K562 (cell line): Measurements from ENCODE around the gene SHISA7. TPM values are rescaled to one million over a fixed set of nuclear protein-coding genes. Genes with fewer than 3 reads are reported as not detected.

ENCODE experiments used
- ATAC-seq: fragments of 200-7000 bp; cut with Tn5 transposase; 3 replicates; pipeline ENCODE4 v1.9.1; 2020; ENCODE audit warnings: moderate library complexity
- BruUV-seq: library from RNA; stranded (reverse); fragments of 400-500 nt; replicated peaks from 2 replicates; lab custom pipeline; 2021; lab: Mats Ljungman, UMichigan
- CTCF ChIA-PET: fragments of 300-600 bp; formaldehyde crosslinking; extraction: SDS; loops from one replicate; lab custom pipeline; 2021; ENCODE audit warnings: low intra/inter-chr PET ratio; lab: Yijun Ruan, JAX
- POLR2A ChIA-PET: fragments of 300-600, 350-650 bp; sonication (Branson Sonifier 250); formaldehyde crosslinking; extraction: SDS; loops from one replicate; lab custom pipeline; 2021; ENCODE audit warnings: antibody characterized with exemption, inconsistent platforms; lab: Yijun Ruan, JAX
- DNase-seq, 4 experiments: peaks; one replicate each; pipeline versions ENCODE4 v3.0.0 to v3.0.0-alpha.2; 2011 to 2018; ENCODE audit warnings: low spot score in 3 of 4, mixed read lengths in 3 of 4; ENCODE audit errors: extremely low read depth in 1 of 4
- FAIRE-seq: peaks from 2 replicates; lab custom pipeline; 2011; peaks lifted over from hg19 to GRCh38; lab: Jason Lieb, UNC
- H2AFZ ChIP-seq: 2 replicates; pipeline ENCODE4 v1.6.0; 2011; ENCODE audit warnings: low read depth, low read length, control low read depth, inconsistent platforms
- H3K27ac ChIP-seq: fragments of 200-600 bp; 3 replicates; pipeline ENCODE4 v1.8.0; 2011; ENCODE audit warnings: low read depth, mild to moderate bottlenecking, control low read depth, inconsistent platforms, low read length, moderate library complexity, mixed read lengths; ENCODE audit errors: extremely low read depth
- H3K27me3 ChIP-seq, 2 experiments: fragments of 300-600 bp in 1 of 2; 2 replicates in 1 of 2; 3 replicates in 1 of 2; pipeline versions ENCODE4 v1.6.0 to v1.8.0; 2011; ENCODE audit warnings: inconsistent platforms in 2 of 2, low read length in 2 of 2, mild to moderate bottlenecking in 1 of 2, mixed read lengths in 1 of 2, moderate library complexity in 1 of 2; ENCODE audit not compliant: control insufficient read depth in 2 of 2, insufficient read depth in 2 of 2
- H3K36me3 ChIP-seq: fragments of 300-600 bp; 3 replicates; pipeline ENCODE4 v1.8.0; 2011; ENCODE audit warnings: mild to moderate bottlenecking, low read length, inconsistent platforms; ENCODE audit not compliant: control insufficient read depth, insufficient read depth
- H3K4me1 ChIP-seq, 2 experiments: fragments of 200-600 bp in 1 of 2; replicated peaks in 1 of 2; 2 replicates in 1 of 2; 3 replicates in 1 of 2; pipeline versions ENCODE4 v1.5.1 to v1.8.0; 2011; ENCODE audit warnings: inconsistent platforms in 2 of 2, low read length in 2 of 2, mild to moderate bottlenecking in 1 of 2, mixed read lengths in 1 of 2, moderate library complexity in 1 of 2; ENCODE audit not compliant: control insufficient read depth in 2 of 2, insufficient read depth in 2 of 2
- H3K4me2 ChIP-seq: 2 replicates; pipeline ENCODE4 v1.6.1; 2011; ENCODE audit warnings: low read length, control low read depth, inconsistent platforms, mixed read lengths; ENCODE audit not compliant: insufficient read depth
- H3K4me3 ChIP-seq: fragments of 200-600 bp; sonication (generic), shearing (Covaris generic); 2 replicates; pipeline ENCODE4 v1.5.1; 2016; ENCODE audit warnings: control low read depth, inconsistent platforms
- H3K79me2 ChIP-seq: fragments of 200-600 bp; 3 replicates; pipeline ENCODE4 v1.8.0; 2011; ENCODE audit warnings: low read length, inconsistent platforms; ENCODE audit not compliant: control insufficient read depth, insufficient read depth
- H3K9ac ChIP-seq, 2 experiments: 2 replicates each; pipeline versions ENCODE4 v1.6.0 to v1.6.1; 2011; ENCODE audit warnings: low read depth in 2 of 2, low read length in 2 of 2, control low read depth in 1 of 2, inconsistent platforms in 1 of 2, mild to moderate bottlenecking in 1 of 2, mixed read lengths in 1 of 2; ENCODE audit not compliant: insufficient read depth in 1 of 2
- H3K9me1 ChIP-seq: one replicate; pipeline ENCODE4 v1.6.0; 2011; ENCODE audit warnings: inconsistent platforms, mild to moderate bottlenecking, low read length, moderate library complexity; ENCODE audit not compliant: control insufficient read depth, insufficient read depth
- H3K9me3 ChIP-seq: replicated peaks from 2 replicates; pipeline ENCODE4 v1.5.1; 2011; ENCODE audit warnings: low read depth, low read length, inconsistent platforms; ENCODE audit not compliant: control insufficient read depth, insufficient read depth
- H4K20me1 ChIP-seq: replicated peaks from 2 replicates; pipeline ENCODE4 v1.6.1; 2011; ENCODE audit warnings: low read length, inconsistent platforms, mixed read lengths; ENCODE audit not compliant: control insufficient read depth, insufficient read depth
- JUND ChIP-seq, 2 experiments: IDR thresholded peaks; 2 replicates in 1 of 2; 3 replicates in 1 of 2; pipeline ENCODE4 v1.6.1; 2011; ENCODE audit warnings: borderline replicate concordance in 2 of 2, low read depth in 2 of 2, low read length in 2 of 2, improper control_type of control experiment in 1 of 2, missing biosample characterization in 1 of 2, missing genetic modification characterization in 1 of 2, missing genetic modification reagents in 1 of 2
- NR1H2 ChIP-seq: sonication (generic); formaldehyde crosslinking; IDR thresholded peaks from 2 replicates; pipeline ENCODE4 v1.4.0; 2020; ENCODE audit warnings: mild to moderate bottlenecking, missing genetic modification reagents
- NR4A1 ChIP-seq, 2 experiments: fragments of 250-450 bp in 1 of 2; fragments of 450-650 bp in 1 of 2; sonication (Bioruptor Pico) in 1 of 2; IDR thresholded peaks; 2 replicates each; pipeline versions ENCODE4 v1.4.0 to v1.6.1; 2016 to 2020; ENCODE audit warnings: mild to moderate bottlenecking in 2 of 2, missing compliant biosample characterization in 1 of 2, missing genetic modification characterization in 1 of 2, moderate library complexity in 1 of 2
- OTX1 ChIP-seq: fragments of 450-650 bp; formaldehyde crosslinking; IDR thresholded peaks from 2 replicates; pipeline ENCODE4 v1.4.0; 2022; ENCODE audit warnings: mild to moderate bottlenecking
- POLR2B ChIP-seq: fragments of 450-650 bp; IDR thresholded peaks from 2 replicates; pipeline ENCODE4 v1.6.1; 2018; ENCODE audit warnings: low read depth; ENCODE audit not compliant: partially characterized antibody
- RBM34 ChIP-seq: fragments of 200-400 bp; formaldehyde crosslinking; IDR thresholded peaks from 2 replicates; pipeline ENCODE4 v1.6.1; 2018; ENCODE audit warnings: low read length, borderline replicate concordance; ENCODE audit not compliant: insufficient read depth
- RBM39 ChIP-seq: fragments of 200-400 bp; formaldehyde crosslinking; optimal IDR thresholded peaks from 2 replicates; pipeline ENCODE3; 2018; ENCODE audit warnings: low read depth, low read length
- SAFB2 ChIP-seq: fragments of 200-400 bp; formaldehyde crosslinking; IDR thresholded peaks from 2 replicates; pipeline ENCODE4 v1.6.1; 2018; ENCODE audit warnings: borderline replicate concordance, low read length, low read depth, moderate library complexity; ENCODE audit not compliant: severe bottlenecking
- SMARCA5 ChIP-seq: fragments of 450-650 bp; IDR thresholded peaks from 2 replicates; pipeline ENCODE4 v1.6.1; 2016
- ZNF75A ChIP-seq: fragments of 450-650 bp; formaldehyde crosslinking; IDR thresholded peaks from 2 replicates; pipeline ENCODE4 v1.4.0; 2020; ENCODE audit warnings: mild to moderate bottlenecking
- WGBS: fragments of 100-300 bp; shearing (Covaris generic); methylation state at CpG from one replicate; pipeline ENCODE4 v1.1.6; 2016; ENCODE audit warnings: low coverage, mixed read lengths; ENCODE audit not compliant: insufficient coverage; ENCODE audit errors: missing lambda C conversion rate; 5-methylcytosine and 5-hydroxymethylcytosine counted together
- in situ Hi-C: fragments of 300-500 bp; cut with MboI; formaldehyde crosslinking; loops from 4 replicates; pipeline ENCODE4 v1.15.0; 2018; ENCODE audit warnings: inconsistent platforms, mixed read lengths
- intact Hi-C: fragments of 100-400 bp; cut with micrococcal nuclease; formaldehyde crosslinking; loops from 2 replicates; pipeline ENCODE4 v1.14.2; 2022
- polyA plus RNA-seq, 8 experiments: library from polyadenylated mRNA; depleted of rRNA in 4 of 8; stranded (reverse) in 5 of 8; unstranded in 3 of 8; fragments of >200 nt; fragmentation: Nextera tagmentation in 2 of 8; fragmentation: Illumina TruSeq in 1 of 8; extraction: Ambion mirVana in 2 of 8; extraction: Trizol in 1 of 8; gene quantifications; 2 replicates each; pipeline versions ENCODE4 v1.2.1 to v1.2.3, GENCODE V29; 2011 to 2014; ENCODE audit warnings: inconsistent platforms in 1 of 8, missing spikeins in 1 of 8
- total RNA-seq, 7 experiments: library from RNA; depleted of rRNA in 6 of 7; stranded (reverse); fragments of >200 nt in 6 of 7; fragmentation: Illumina TruSeq in 2 of 7; extraction: Trizol in 2 of 7; gene quantifications; 2 replicates each; pipeline versions ENCODE4 v1.2.1 to v1.2.3, GENCODE V29; 2011 to 2021; ENCODE audit warnings: low replicate concordance in 1 of 7
- TF ChIP-seq, protein P1 (sequence below): fragments of 450-650 bp; IDR thresholded peaks from 2 replicates; pipeline ENCODE4 v1.6.1; 2017; ENCODE audit warnings: antibody characterized with exemption, mild to moderate bottlenecking
- TF ChIP-seq, protein P2 (sequence below): fragments of 450-650 bp; IDR thresholded peaks from 2 replicates; pipeline ENCODE4 v1.6.1; 2018; ENCODE audit not compliant: partially characterized antibody
- TF ChIP-seq, protein P3 (sequence below): sonication (generic); formaldehyde crosslinking; IDR thresholded peaks from 2 replicates; pipeline ENCODE4 v1.8.0; 2022; ENCODE audit warnings: mild to moderate bottlenecking, low read depth, missing genetic modification reagents

SHISA7 gene
- total and polyA plus RNA-seq, 9 of the 15 experiments (the other 6 are each of a cell fraction or from before 2014, with no cell fraction given), result 0.01 to 0.40 (median 0.07) TPM

DNA sequence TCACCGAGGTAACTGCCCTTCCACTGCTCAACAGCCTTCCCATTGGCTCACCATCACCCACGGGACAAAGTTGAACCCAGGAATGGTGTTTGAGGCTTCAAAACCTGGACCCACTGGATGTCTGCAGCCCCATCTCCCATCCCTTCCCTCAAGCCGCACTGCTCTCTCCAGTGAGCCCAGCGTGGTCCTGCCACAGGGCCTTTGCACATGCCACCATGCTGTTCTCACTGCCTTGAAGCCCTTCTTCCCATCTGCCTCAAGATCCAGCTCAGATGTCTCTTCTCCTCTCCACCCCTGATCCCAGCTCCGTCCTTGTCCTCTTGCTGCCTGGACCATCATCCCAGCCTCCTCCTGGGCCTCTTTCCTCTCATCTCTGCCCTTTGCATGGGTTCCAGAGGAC is 4.0 kb downstream of the SHISA7 start:
- FAIRE-seq (no peak), DNase-seq (no peak), ATAC-seq (no peak)
- Histone ChIP-seq H3K36me3 (no peaks in the 10 kb centered on the region), H3K4me2 (no peak overlapping the region), H3K27me3 (peaks cover 4 to 15% of the 10 kb centered on the region in 2 experiments; a peak in 4 of 5 replicates), H3K9me1 (no peaks in the 10 kb centered on the region), H3K4me1 (peaks cover 17 to 48% of the 10 kb centered on the region in 2 experiments), H3K27ac (no peak overlapping the region), H3K4me3 (no peak overlapping the region), H2AFZ (no peak overlapping the region), H3K9me3 (no peaks in the 10 kb centered on the region), H3K79me2 (no peaks in the 10 kb centered on the region), H3K9ac (peak overlapping the region in 1 of 2 experiments; percentile 17; a peak in 1 of 4 replicates), H4K20me1 (peaks cover 14% of the 10 kb centered on the region)
- POLR2A ChIA-PET, result no interaction called here
- CTCF ChIA-PET, result no interaction called here
- no TSS peak for BruUV-seq
- in situ Hi-C loops (loop anchor here (25.0 kb wide), 1 partner anchor 777 kb away; the partner anchor contains the start of gene LILRB4), intact Hi-C loops (no loop called here)
- 4% methylated on average over 5 of the region's 5 CpGs for WGBS
- TF ChIP-seq, protein P1, sequence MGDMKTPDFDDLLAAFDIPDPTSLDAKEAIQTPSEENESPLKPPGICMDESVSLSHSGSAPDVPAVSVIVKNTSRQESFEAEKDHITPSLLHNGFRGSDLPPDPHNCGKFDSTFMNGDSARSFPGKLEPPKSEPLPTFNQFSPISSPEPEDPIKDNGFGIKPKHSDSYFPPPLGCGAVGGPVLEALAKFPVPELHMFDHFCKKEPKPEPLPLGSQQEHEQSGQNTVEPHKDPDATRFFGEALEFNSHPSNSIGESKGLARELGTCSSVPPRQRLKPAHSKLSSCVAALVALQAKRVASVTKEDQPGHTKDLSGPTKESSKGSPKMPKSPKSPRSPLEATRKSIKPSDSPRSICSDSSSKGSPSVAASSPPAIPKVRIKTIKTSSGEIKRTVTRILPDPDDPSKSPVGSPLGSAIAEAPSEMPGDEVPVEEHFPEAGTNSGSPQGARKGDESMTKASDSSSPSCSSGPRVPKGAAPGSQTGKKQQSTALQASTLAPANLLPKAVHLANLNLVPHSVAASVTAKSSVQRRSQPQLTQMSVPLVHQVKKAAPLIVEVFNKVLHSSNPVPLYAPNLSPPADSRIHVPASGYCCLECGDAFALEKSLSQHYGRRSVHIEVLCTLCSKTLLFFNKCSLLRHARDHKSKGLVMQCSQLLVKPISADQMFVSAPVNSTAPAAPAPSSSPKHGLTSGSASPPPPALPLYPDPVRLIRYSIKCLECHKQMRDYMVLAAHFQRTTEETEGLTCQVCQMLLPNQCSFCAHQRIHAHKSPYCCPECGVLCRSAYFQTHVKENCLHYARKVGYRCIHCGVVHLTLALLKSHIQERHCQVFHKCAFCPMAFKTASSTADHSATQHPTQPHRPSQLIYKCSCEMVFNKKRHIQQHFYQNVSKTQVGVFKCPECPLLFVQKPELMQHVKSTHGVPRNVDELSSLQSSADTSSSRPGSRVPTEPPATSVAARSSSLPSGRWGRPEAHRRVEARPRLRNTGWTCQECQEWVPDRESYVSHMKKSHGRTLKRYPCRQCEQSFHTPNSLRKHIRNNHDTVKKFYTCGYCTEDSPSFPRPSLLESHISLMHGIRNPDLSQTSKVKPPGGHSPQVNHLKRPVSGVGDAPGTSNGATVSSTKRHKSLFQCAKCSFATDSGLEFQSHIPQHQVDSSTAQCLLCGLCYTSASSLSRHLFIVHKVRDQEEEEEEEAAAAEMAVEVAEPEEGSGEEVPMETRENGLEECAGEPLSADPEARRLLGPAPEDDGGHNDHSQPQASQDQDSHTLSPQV, result no peak
- TF ChIP-seq OTX1 (CRISPR knock-in tag) (no peak), NR4A1 (CRISPR knock-in tag; IDR thresholded peaks at IDR 0.05) (no peak), NR4A1 (tag; IDR thresholded peaks at IDR 0.05) (no peak), RBM34 (no peak), NR1H2 (no peak), SMARCA5 (peak; percentile 73; the same call in 1 of the 2 replicates), JUND (IDR thresholded peaks at IDR 0.05; ENCODE audit: borderline replicate concordance, low read depth, low read length) (no peak), JUND (tag; IDR thresholded peaks at IDR 0.05; ENCODE audit: borderline replicate concordance, low read depth, low read length) (no peak), ZNF75A (CRISPR knock-in tag) (no peak), RBM39 (no peak), POLR2B (no peak), SAFB2 (no peak)
- TF ChIP-seq, protein P2, sequence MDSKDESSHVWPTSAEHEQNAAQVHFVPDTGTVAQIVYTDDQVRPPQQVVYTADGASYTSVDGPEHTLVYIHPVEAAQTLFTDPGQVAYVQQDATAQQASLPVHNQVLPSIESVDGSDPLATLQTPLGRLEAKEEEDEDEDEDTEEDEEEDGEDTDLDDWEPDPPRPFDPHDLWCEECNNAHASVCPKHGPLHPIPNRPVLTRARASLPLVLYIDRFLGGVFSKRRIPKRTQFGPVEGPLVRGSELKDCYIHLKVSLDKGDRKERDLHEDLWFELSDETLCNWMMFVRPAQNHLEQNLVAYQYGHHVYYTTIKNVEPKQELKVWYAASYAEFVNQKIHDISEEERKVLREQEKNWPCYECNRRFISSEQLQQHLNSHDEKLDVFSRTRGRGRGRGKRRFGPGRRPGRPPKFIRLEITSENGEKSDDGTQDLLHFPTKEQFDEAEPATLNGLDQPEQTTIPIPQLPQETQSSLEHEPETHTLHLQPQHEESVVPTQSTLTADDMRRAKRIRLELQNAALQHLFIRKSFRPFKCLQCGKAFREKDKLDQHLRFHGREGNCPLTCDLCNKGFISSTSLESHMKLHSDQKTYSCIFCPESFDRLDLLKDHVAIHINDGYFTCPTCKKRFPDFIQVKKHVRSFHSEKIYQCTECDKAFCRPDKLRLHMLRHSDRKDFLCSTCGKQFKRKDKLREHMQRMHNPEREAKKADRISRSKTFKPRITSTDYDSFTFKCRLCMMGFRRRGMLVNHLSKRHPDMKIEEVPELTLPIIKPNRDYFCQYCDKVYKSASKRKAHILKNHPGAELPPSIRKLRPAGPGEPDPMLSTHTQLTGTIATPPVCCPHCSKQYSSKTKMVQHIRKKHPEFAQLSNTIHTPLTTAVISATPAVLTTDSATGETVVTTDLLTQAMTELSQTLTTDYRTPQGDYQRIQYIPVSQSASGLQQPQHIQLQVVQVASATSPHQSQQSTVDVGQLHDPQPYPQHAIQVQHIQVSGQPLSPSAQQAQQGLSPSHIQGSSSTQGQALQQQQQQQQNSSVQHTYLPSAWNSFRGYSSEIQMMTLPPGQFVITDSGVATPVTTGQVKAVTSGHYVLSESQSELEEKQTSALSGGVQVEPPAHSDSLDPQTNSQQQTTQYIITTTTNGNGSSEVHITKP, result no peak
- TF ChIP-seq, protein P3, sequence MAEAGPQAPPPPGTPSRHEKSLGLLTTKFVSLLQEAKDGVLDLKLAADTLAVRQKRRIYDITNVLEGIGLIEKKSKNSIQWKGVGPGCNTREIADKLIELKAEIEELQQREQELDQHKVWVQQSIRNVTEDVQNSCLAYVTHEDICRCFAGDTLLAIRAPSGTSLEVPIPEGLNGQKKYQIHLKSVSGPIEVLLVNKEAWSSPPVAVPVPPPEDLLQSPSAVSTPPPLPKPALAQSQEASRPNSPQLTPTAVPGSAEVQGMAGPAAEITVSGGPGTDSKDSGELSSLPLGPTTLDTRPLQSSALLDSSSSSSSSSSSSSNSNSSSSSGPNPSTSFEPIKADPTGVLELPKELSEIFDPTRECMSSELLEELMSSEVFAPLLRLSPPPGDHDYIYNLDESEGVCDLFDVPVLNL (CRISPR knock-in tag), result 0 out of 2 replicates have a peak, but pooled peaks have one; percentile 31
